GM21528 (cell line): Measurements from ENCODE around the gene RPS28.

Source experiments
- ATAC-seq: cut with Tn5 transposase; IDR thresholded peaks from one replicate; pipeline ENCODE4 v1.9.1; 2021; ENCODE audit warnings: mild to moderate bottlenecking, moderate library complexity; ENCODE audit not compliant: unreplicated experiment, low FRiP score

Gene RPS28

DNA sequence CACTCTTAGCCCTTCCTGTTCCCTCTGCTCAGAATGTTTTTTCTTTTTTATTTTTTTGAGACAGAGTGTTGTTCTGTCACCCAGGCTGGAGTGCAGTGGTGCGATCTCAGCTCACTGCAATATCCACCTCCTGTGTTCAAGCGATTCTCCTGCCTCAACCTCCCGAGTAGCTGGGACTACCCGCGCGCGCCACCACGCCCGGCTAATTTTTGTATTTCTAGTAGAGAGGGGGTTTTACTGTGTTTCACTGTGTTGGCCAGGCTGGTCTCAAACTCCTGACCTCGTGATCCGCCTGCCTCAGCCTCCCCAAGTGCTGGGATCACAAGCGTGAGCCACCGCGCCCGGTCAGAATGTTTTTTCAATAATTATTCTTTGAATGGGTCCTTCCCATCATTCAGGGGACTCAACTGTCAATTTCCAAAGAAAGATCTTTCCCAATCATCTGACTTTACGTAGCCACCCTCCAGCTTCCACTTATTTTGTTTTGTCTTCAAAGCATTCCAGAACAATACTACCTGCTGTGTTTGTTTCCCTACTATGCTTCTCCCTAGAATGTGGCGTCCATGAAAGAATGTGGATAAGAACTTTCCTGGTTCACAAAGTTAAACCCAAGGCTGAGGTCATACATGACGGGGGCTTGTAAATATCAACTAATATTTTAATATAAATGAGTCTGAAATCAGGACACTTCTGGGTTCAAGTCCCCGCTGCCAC lies 1.3 kb upstream of the RPS28 start:
- no peak for ATAC-seq

DNA sequence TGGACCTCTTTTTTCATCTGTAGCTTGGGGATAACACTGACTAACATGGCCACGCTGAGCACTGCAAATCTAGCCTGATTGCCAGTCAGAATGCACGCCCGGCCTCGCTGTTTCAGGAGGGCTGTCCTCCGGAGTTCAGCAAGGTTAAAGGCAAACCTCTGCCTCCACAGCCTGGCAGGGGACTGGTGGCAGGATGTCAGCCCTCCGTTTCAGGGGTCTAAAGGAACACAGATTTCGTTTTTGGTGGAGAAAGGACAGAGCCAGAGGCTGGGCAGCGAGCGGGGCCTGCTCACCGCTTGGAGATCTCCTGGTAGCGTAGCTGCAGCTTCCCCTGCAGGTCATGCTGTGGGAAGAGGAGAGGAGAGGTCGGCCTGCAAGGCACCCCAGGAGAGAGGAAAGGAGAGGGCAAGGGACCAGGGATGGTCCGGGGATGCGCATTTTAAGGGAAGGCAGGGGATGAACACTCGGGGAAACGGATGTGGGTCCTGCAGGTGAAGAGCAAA lies 681 bp upstream of the RPS28 start:
- ATAC-seq = peak; percentile 9

DNA sequence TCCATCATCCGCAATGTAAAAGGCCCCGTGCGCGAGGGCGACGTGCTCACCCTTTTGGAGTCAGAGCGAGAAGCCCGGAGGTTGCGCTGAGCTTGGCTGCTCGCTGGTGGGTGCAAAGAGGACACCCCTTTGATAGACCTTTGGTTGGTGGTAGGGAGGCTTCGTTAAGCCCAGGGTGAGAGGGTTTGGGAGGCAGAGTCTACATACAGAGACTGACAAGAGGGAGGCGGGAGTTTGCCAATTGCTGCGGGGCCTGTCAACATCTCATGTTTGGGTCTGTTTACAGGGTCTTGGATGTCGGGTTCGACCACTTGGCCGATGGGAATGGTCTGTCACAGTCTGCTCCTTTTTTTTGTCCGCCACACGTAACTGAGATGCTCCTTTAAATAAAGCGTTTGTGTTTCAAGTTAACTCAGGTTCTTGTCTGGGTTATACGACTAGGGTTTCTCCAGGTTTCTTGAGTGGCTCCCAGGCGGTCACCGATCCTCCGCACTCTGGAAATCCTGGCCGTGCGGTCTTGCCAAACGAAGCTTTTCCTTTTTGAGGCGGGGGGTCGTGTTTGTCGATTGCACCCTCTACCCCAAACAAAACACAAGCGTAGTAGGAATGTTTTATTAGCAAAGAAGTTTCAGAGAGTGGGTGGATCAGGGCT lies 816 bp downstream of the RPS28 start:
- no peak for ATAC-seq

DNA sequence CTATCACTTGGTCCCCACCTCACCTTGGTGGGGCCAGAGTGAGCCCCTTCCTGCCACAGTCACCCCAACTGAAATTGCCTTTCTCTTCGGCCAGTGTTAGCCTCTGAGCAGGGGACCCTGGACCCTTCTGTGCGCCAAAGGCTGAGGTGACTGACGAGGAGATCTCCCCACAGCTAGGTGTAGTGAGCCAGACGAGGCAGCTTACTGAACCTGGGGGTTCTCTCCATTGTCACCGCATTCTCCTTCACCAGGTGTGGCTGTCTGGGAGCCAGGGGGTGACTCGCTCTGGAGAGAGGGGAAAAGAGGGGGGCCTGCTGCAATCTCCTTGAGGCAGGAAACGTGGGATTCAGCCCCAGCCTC lies 1.3 kb downstream of the RPS28 start:
- no peak for ATAC-seq

DNA sequence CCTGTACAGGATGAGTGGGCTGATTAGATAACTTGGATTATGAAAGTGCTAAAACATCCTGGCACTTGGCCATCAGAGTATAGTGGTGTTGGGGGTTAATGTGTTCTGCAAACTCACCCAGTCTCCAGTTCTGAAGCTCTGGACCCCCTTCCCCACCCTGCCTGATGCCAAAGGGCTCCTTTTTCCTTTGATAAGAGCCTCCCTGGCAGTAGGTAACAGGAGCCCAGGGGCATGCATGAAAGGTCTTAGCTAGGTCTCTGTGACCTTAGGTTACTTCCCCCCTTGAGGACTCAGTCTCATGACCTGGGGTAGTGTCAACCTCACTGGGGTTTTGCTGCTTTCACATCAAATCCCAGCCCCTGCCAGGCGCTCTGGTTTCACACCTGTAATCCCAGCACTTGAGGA lies 2.5 kb downstream of the RPS28 start:
- ATAC-seq = no peak

DNA sequence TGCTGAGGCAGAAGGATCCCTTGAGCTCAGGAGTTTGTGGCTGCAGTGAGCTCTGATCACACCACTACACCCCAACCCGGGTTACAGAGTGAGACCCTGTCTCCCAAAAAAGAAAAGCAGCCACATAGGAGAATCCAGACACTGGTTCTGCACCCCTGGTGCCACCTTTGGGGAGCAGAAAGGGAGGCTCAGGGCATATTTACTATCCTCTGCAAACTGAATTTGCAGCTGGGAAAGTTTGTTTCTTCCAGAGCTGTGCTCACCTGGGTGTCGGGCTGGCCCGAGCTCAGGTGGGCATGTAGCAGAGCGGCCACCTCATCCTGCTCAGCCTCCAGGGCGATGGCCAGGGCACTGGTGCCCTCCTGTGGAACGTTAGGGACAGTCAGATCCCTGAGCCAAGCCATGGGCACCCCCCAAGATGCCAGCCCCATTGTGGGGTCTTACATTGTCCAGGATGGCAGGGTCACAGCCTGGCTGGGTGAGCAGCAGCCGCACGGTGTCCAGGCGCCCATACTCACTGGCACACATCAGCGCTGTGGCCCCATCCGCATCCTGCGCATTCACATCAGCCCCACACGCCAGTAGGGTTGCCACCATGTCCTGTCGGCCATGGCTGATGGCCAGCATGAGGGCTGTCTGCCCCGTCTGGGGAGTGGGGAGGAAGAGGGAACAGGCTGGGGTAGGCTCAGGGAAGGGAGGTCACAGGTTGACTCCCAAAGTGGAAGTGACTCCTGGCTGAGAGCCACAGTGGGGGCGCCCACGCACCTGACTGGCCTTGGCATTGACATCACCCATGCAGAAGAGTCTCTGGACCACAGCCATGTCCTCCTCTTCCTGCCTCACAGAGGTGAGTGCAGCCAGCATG lies 3.1 kb downstream of the RPS28 start:
- ATAC-seq = no peak

DNA sequence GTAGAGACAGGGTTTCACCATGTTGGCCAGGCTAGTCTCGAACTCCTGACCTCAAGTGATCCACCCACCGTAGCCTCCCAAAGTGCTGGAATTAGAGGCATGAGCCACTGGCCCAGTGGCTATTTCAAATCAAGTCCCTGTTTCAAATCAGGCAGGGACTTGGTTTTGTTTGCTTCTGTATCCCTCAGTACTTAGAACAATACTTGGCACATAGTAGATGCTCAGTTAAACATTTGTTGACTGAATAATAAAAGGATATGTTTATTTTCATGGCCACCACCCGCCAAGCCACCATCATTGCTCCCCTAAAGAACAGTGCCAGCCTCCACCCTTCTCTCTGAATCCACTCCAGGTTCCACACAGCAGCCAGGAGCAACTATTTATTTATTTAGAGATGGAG lies 4.2 kb downstream of the RPS28 start:
- ATAC-seq = no peak

DNA sequence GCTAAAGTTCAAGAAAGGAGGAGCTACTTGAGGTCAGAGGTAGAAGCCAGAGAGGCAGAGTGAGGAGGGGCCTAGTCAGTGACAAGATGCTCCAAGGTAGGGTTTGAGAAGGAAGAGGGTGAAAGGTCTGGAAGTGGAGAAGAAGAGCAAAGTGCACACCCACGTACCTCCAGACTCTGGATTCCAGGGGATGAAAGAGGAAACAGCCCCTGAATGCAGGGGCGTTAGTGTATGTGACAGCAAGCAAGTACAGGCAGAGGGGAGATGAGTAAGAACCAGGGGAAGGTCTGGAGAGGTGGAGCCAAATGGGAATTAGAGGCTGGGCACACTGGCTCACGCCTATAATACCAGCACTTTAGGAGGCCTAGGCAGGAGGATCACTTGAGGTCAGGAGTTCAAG lies 8.7 kb downstream of the RPS28 start:
- no peak for ATAC-seq

DNA sequence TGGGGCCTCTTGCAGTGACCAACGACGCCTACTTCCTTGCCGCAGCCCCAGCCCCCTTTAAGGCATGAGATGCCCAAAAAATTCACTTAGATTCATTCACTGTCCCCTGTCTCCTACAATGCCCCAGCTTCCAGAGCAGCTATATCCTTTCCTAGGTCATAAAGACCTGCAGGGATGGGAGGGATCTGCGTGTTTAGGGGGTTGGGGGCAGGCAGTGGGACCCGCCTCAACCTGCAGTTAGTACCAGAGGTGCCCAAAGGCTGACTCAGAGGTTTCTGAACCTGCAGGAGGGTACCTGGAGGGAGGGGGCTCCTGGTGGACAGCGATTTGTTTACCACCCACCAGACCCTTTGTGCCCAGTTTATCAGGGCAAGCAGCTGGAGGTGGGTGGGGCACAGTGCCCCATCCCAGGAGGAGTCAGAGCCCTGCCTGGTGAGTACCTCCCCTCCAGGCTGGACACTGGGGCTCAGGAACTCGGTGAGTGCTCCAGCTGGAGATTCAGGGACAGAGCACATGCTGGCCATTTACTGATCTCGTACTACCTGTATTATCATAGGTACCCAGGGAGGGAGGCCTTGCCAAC lies 10.1 kb downstream of the RPS28 start:
- no peak for ATAC-seq

DNA sequence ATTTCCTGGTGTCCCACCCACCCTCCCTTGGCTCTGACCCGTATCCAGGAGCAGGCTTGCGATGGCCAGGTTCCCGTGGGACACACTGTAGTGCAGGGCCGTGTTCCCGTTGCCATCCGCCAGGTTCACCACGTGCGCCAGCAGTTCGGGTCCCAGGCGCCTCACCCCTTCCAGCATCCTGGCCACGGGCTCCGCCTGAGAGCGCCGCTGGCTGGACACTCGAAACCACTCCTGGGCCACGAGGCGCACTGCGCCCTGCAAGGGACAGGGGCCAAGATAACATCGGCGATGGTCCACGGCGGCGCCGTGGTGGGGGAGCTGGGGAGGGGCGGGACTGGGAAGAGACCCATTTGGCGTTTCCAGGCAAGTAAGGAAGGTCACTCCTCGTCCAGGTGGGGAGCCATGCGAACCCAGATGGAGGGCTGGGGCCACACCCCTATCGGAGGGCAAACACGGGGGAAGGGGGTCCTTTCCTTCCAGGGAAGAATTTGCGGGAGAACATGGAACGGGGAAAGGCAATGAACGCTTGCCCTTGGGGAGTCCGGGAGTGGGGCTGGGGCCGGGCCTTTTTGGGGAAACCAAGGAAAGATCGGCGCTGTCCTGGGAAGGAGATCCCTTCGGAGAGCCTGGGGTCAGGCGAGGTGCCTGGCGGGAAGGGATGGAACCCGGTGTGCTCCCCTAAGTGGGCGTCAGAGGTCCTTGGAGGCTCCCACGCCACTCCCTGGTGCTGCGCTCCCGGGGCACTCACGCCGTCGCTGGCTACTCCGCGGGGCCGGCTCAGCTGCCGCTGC lies 11.9 kb downstream of the RPS28 start:
- ATAC-seq = no peak

DNA sequence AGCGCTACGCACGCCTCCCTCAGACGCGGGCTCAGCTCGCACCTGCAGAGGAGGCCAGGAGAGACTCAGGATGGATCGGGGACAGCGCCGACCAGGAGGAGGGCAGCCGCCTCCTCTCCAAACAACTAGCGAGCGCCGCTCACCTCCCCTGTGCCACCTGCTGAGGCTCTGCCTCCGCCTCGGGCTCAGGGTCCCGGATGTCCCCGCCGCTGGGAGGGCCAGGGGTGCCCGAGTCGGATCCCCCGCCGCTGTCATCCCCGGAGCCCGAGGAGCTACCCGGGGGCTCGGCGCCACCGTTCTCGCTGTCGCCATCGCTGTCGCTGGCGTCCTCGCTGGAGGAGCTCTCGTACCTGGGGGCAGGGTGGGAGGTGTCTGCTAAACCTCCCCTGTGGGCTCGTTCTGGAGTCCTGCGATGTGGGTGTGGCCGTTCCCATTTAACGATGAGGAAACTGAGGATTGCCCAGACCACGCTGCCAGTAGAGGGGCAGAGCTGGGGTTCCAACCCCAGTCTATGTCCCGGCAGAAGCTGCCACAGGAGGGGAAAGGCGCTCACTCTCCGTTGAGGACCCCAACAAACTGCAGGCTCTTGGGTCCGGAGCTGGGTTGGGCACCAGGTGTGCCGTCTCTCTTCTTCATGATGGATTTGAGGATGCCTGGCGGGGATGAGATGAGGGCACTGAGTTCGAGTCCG lies 12.6 kb downstream of the RPS28 start:
- ATAC-seq = no peak

DNA sequence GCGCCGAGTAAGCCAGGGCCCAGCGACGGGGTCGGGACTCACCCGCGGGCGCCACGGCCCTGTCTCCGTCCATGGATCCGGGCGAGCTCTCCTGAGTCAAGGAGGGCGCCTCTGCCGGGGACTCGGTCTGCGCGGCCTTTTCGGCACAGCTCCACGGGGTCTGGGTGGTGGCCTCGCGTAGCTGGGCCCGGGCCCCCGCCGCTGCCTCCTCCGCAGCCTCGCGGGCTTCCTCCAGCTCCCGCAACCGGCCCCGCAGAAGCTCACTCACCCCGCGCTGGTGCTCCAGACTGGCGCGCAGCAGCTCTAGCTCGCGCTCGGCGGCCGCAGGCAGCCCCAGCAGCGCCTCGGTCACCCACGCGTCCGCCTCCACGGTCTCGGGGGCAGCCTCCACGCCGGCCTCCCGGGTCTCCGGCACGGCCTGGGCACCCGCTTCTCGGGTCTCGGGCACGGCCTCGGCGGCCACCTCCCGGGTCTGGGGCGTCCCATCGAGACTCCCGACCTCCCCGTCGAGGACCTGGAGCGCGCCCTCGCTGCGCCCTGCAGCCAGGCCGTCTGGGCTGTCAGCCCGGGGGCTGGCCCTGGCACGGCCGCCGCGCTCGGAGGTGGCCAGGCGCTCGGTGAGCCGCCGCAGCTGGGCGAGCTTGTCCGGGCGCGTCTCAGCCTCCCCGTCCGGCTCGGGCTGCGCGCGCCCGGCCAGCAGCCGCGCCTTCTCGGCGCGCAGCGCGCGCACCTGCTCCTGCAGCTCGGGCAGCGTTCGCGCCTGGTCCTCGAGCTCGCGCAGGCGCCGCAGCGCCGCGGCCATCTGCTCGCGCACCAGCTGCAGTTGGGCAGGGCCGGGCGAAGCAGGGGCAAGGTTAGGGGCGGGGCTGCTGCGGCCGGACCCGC lies 13.4 kb downstream of the RPS28 start:
- no peak for ATAC-seq

DNA sequence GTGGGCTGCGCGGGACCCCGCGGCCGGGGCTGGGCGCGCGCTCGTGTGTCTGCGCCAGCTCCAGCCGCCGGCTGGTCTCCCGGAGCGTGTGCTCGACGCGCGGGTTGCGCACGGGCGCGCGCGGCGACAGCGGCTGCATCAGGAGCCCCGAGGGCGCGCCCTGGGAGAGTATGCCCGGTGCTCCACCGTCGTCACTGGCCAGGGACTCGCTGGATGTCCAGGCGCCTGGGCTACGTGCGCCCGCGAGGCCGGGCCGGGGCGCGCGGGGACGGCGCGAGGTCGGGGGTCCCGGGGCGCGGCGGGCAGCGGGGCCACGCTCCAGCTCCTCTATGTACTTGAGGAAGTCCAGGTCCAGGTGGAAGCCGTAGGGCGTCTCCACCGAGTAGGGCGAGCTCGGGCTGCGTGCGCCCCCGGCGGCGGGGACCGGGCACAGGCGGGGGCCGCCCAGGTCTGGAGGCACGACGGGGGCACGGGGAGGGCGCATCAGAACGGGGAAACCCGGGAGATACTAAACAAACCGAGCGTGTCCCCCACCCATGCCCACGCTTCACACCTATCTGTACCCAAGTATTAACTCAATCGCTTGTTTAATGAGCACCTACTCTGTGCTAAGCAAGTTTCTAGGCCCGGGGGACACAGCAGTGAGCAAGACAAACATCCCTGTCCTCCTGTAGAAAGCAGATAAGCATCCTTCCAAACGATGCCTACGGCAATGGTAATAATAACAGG lies 14.2 kb downstream of the RPS28 start:
- no peak for ATAC-seq

DNA sequence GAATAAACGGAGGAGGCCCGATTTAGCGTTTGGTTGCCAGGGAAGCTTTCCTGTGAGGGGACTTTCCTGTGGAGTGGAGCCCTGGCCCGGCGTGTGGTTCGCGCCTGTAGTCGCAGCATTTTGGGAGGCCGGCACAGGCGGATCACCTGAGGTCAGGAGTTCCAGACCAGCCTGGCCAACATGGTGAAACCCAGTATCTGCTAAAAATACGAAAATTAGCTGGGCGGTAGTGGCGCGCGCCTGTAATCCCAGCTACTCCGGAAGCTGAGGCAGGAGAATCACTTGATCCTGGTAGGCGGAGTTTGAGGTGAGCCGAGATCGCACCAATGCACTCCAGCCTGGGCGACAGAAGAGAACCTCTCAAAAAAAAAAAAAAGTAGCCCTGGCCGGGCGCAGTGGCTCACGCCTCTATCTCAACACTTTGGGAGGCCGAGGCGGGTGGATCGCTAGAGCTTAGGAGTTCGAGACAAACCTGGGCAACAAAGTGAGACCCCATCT lies 14.8 kb downstream of the RPS28 start:
- ATAC-seq = no peak

DNA sequence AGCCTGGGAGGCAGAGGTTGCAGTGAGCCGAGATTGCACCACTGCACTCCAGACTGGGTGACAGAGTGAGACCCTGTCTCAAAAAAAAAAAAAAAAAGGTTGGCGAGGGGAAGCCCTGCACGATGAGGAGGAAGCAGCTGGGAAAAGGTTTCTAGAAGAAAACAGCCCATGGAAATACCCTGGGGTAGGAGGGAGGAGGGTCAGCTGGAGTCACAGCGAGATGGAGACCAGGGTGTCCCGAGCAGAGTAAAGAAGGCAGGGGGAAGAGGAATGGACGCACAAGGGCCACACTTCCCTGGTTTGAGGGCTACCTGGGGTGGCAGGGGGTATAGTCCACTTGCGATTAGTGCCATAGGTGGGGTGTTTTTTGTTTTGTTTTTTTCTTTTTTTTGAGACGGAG lies 15.4 kb downstream of the RPS28 start:
- ATAC-seq = no peak

DNA sequence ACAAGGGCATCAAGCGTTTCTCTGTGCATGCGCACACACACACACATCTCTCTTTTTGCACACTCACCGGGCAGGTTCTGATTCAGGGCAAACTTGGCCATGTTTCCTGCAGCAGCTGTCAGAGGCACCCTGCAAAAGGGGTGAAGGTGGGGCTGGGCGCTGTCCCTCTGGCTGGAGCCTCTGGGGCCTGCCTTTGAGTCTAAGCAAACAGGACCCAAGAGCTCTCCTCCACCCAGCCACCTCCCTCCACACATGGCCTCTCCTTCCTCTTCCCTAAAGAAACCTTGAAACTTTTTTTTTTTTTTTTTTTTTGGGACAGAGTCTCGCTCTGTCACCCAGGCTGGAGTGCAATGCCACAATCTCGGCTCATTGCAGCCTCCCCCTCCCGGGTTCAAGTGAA lies 16.4 kb downstream of the RPS28 start:
- no peak for ATAC-seq

DNA sequence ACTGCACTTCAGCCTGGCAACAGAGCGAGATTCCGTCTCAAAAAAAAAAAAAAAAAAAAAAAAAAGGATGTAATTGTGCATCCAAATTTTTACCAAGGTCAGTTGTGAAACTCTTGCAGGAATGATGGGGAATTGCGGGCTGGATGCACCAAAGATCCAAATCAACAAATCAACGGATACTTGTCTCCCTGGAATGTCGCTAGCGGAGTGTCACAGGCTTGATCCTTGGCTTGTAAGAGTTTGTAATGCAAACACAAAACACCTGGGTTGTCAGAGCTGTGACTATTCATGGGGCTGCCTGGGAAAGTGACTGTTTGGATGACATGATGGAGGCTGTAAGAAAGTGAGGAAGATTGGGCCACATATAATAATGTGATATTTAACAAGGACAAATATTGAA lies 17.5 kb downstream of the RPS28 start:
- ATAC-seq = no peak
